Measurements from ENCODE around the gene RXYLT1. TPM values are rescaled to one million over a fixed set of nuclear protein-coding genes. Genes with fewer than 3 reads are reported as not detected.

The RXYLT1 gene
- total and polyA plus RNA-seq, 2 of the 8 experiments (the other 6 are each of a cell fraction or from before 2014, with no cell fraction given) = 3.8 to 10.9 TPM

DNA sequence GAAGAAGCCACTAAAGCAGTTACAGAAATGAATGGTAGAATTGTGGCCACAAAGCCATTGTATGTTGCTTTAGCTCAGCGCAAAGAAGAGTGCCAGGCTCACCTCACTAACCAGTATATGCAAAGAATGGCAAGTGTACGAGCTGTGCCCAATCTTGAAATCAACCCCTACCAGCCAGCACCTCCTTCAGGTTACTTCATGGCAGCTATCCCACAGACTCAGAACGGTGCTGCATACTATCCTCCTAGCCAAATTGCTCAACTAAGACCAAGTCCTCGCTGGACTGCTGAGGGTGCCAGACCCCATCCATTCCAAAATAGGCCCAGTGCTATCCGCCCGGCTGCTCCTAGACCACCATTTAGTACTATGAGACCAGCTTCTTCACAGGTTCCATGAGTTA lies 43.3 kb downstream of the RXYLT1 start:
- H3K4ac ChIP-seq (replicated peaks; ENCODE audit: insufficient read length, low read depth, low read length) = no peak overlapping the region
- H3K14ac ChIP-seq (ENCODE audit: insufficient read length) = no peak overlapping the region
- no peak overlapping the region for H3K18ac ChIP-seq (ENCODE audit: extremely low read depth, low read length)
- no peaks in the 10 kb centered on the region for H3K79me2 ChIP-seq (ENCODE audit: control insufficient read depth in 1 of 2, insufficient read depth in 2 of 2, low read length in 2 of 2)
- CTCF ChIA-PET (ENCODE audit: partially characterized antibody) = interaction anchor here (0.9 to 2.1 kb wide), 7 partner anchors 11 to 723 kb away, joined by 3 to 9 read pairs (median 4); no protein-coding TSS in a partner anchor
- H3K4me2 ChIP-seq (ENCODE audit: insufficient read depth in 1 of 2, low read depth in 2 of 2, low read length in 2 of 2) = no peak overlapping the region
- no peaks in the 10 kb centered on the region for H3K36me3 ChIP-seq (ENCODE audit: control insufficient read depth in 2 of 4, insufficient read depth in 4 of 4, low read length in 3 of 4)
- H4K8ac ChIP-seq (ENCODE audit: extremely low read depth, insufficient read depth, low read length) = no peak overlapping the region
- POLR2A ChIA-PET (ENCODE audit: partially characterized antibody) = no interaction called here
- H3K9ac ChIP-seq (replicated peaks in 1 of 4; ENCODE audit: extremely low read depth in 1 of 4, low read depth in 3 of 4, low read length in 3 of 4) = no peak overlapping the region
- H3K56ac ChIP-seq (replicated peaks; ENCODE audit: insufficient read length, low read depth, low read length) = no peak overlapping the region
- no peak overlapping the region for H3K27ac ChIP-seq (ENCODE audit: low read depth, low read length)
- DNase-seq (ENCODE audit: low read depth in 1 of 2, low spot score in 2 of 2) (no peak), FAIRE-seq (no peak)
- H3K4me3 ChIP-seq (ENCODE audit: extremely low read depth in 1 of 4, insufficient read depth in 2 of 4, low read depth in 3 of 4, low read length in 4 of 4) = no peak overlapping the region
- H3K9me3 ChIP-seq (ENCODE audit: insufficient read depth in 2 of 2, low read depth in 1 of 2, low read length in 1 of 2) = no peaks in the 10 kb centered on the region
- no peak overlapping the region for H2BK5ac ChIP-seq (ENCODE audit: low read depth, low read length)
- no peak overlapping the region for H2AFZ ChIP-seq (ENCODE audit: low read length)
- no peaks in the 10 kb centered on the region for H4K20me1 ChIP-seq (replicated peaks in 1 of 2; ENCODE audit: control insufficient read depth in 1 of 2, insufficient read depth in 2 of 2, low read length in 2 of 2)
- H2BK20ac ChIP-seq (ENCODE audit: low read length) = no peak overlapping the region
- no peak overlapping the region for H2BK120ac ChIP-seq (replicated peaks; ENCODE audit: low read depth, low read length)
- H3K4me1 ChIP-seq (replicated peaks in 1 of 4; ENCODE audit: control insufficient read depth in 3 of 4, insufficient read depth in 4 of 4, low read length in 3 of 4) = no peaks in the 10 kb centered on the region
- H3K23ac ChIP-seq (ENCODE audit: insufficient read length) = no peak overlapping the region
- H4K91ac ChIP-seq (replicated peaks; ENCODE audit: insufficient read length, low read length) = no peak overlapping the region
- no peaks in the 10 kb centered on the region for H3K27me3 ChIP-seq (replicated peaks in 1 of 4; ENCODE audit: control insufficient read depth in 3 of 4, extremely low read depth in 1 of 4, insufficient read depth in 3 of 4, low read length in 3 of 4)
- H4K5ac ChIP-seq (ENCODE audit: insufficient read length, low read depth, low read length) = no peak overlapping the region
- no peak overlapping the region for H2AK5ac ChIP-seq (ENCODE audit: low read depth, low read length)
- H3K23me2 ChIP-seq (ENCODE audit: low read depth, low read length) = no peaks in the 10 kb centered on the region; the same call in 1 of the 2 replicates
- H2BK15ac ChIP-seq (ENCODE audit: low read length) = no peak overlapping the region
- no peak overlapping the region for H2BK12ac ChIP-seq (ENCODE audit: low read depth, low read length)
- TF ChIP-seq MAFK (IDR thresholded peaks at IDR 0.05; ENCODE audit: low read depth, low read length) (no peak), RAD21 (IDR thresholded peaks at IDR 0.05 in 1 of 2, conservative IDR thresholded peaks at IDR 0.05 in 1 of 2; ENCODE audit: low read depth in 2 of 2, low read length in 2 of 2) (peak; percentile 12 to 46; a peak in 2 of 4 replicates)
- TF ChIP-seq, protein P1, sequence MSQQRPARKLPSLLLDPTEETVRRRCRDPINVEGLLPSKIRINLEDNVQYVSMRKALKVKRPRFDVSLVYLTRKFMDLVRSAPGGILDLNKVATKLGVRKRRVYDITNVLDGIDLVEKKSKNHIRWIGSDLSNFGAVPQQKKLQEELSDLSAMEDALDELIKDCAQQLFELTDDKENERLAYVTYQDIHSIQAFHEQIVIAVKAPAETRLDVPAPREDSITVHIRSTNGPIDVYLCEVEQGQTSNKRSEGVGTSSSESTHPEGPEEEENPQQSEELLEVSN (IDR thresholded peaks at IDR 0.05) = no peak
- TF ChIP-seq, protein P2, sequence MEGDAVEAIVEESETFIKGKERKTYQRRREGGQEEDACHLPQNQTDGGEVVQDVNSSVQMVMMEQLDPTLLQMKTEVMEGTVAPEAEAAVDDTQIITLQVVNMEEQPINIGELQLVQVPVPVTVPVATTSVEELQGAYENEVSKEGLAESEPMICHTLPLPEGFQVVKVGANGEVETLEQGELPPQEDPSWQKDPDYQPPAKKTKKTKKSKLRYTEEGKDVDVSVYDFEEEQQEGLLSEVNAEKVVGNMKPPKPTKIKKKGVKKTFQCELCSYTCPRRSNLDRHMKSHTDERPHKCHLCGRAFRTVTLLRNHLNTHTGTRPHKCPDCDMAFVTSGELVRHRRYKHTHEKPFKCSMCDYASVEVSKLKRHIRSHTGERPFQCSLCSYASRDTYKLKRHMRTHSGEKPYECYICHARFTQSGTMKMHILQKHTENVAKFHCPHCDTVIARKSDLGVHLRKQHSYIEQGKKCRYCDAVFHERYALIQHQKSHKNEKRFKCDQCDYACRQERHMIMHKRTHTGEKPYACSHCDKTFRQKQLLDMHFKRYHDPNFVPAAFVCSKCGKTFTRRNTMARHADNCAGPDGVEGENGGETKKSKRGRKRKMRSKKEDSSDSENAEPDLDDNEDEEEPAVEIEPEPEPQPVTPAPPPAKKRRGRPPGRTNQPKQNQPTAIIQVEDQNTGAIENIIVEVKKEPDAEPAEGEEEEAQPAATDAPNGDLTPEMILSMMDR (IDR thresholded peaks at IDR 0.05; ENCODE audit: control extremely low read depth in 1 of 3, insufficient read depth in 1 of 3, low read depth in 1 of 3, low read length in 3 of 3) = peak in 1 of 3 experiments; percentile 5; a peak in 1 of 4 replicates
- WGBS, 2 experiments (ENCODE audit: extremely low coverage in 1 of 2, insufficient coverage in 1 of 2, insufficient read length in 1 of 2, insufficient replicate concordance in 2 of 2, low coverage in 1 of 2, low lambda C conversion rate in 2 of 2, missing lambda C conversion rate in 1 of 2) = 84% methylated on average over 6 of the region's 6 CpGs; no CpG with 5 or more reads in 1 of the 2 experiments
- H3K79me1 ChIP-seq (ENCODE audit: low read depth, low read length) = no peaks in the 10 kb centered on the region
